ENCODE measurements around the gene RCHY1. TPM values are rescaled to one million over a fixed set of nuclear protein-coding genes. Genes with fewer than 3 reads are reported as not detected.

Gene RCHY1
- total RNA-seq, 4 donors from 2014 or later, result 11.2 to 29.5 (median 22.6) TPM

DNA sequence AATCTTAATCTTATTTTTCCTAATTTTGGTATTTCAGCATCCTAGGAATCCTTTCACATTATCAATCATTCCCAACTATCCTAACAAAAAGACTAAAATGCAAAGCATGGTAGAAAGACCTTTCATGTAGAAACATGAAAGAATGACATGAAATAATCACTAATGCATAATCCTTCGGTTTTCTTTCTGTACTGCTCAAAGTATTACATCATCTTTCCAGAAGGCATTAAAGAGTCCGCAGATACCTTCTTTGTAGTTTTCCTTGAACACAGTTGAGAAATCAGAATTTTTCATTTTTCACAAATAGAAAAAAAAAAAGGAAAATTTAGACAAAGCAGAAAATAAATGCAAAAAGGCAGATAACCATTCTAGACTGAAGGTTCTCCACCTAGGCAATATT lies 11.5 kb downstream of the RCHY1 start:
- DNase-seq (ENCODE audit: low spot score in 2 of 2), result no peak
- TF ChIP-seq POLR2A (IDR thresholded peaks at IDR 0.05), result no peak
- no peak for TF ChIP-seq EP300 (IDR thresholded peaks at IDR 0.05)
- Histone ChIP-seq H3K4me3 (no peak overlapping the region), H3K36me3 (peaks cover 0 to 65% (median 0%) of the 10 kb centered on the region in 3 donors), H3K27me3 (no peaks in the 10 kb centered on the region), H3K4me1 (no peaks in the 10 kb centered on the region), H3K27ac (no peak overlapping the region), H3K9me3 (no peaks in the 10 kb centered on the region)
- WGBS, 2 donors, result 91% methylated on average over 2 of the region's 2 CpGs

DNA sequence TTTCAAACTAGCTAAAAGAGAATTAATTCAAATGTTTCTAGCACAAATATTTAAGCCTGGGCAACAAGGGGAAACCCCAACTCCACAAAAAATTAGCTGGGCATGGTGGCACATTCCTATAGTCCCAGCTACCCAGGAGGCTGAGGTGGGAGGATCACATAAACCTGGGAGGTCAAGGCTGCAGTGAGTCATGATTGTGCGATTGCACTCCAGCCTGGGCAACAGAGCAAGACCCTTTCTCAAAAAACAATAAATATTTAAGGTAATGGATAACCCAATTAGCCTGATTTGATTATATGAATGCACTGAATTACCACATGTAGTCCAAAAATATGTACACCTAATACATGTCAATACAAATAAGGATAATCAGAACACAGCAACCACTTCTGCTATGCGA lies 14.3 kb downstream of the RCHY1 start:
- 96 to 99% methylated on average over 2 of the region's 2 CpGs for WGBS, 2 donors
- no peak for TF ChIP-seq EP300 (IDR thresholded peaks at IDR 0.05)
- TF ChIP-seq, protein P1, sequence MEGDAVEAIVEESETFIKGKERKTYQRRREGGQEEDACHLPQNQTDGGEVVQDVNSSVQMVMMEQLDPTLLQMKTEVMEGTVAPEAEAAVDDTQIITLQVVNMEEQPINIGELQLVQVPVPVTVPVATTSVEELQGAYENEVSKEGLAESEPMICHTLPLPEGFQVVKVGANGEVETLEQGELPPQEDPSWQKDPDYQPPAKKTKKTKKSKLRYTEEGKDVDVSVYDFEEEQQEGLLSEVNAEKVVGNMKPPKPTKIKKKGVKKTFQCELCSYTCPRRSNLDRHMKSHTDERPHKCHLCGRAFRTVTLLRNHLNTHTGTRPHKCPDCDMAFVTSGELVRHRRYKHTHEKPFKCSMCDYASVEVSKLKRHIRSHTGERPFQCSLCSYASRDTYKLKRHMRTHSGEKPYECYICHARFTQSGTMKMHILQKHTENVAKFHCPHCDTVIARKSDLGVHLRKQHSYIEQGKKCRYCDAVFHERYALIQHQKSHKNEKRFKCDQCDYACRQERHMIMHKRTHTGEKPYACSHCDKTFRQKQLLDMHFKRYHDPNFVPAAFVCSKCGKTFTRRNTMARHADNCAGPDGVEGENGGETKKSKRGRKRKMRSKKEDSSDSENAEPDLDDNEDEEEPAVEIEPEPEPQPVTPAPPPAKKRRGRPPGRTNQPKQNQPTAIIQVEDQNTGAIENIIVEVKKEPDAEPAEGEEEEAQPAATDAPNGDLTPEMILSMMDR (IDR thresholded peaks at IDR 0.05), result no peak
- TF ChIP-seq POLR2A (IDR thresholded peaks at IDR 0.05), result no peak
- DNase-seq (ENCODE audit: low spot score in 2 of 2), result no peak
- Histone ChIP-seq H3K4me3 (no peak overlapping the region), H3K27ac (no peak overlapping the region), H3K9me3 (no peaks in the 10 kb centered on the region), H3K36me3 (peaks cover 0 to 69% (median 0%) of the 10 kb centered on the region in 3 donors), H3K4me1 (peaks cover 0 to 8% (median 0%) of the 10 kb centered on the region in 4 donors), H3K27me3 (no peaks in the 10 kb centered on the region)

DNA sequence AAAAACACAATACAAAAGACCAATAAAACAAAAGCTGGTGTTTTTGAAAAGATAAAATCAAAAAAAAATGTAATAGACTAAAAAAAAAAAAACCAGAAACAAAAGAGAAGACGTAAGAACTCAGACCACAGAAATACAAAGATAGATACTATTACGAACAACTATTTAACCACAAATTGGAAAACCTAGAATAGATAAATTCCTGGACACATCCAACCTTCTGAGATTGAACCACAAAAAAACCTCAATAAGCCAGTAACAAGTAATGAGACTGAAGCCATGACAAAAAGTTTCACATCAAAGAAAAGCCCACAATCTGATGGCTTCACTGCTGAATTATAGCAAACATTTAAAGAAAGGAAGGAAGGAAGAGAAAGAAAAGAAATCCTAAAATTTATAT lies 16.2 kb downstream of the RCHY1 start:
- no peaks in the 10 kb centered on the region for H3K9me3 ChIP-seq
- DNase-seq (ENCODE audit: low spot score in 2 of 2), result no peak
- 83 to 91% methylated on average over 2 of the region's 2 CpGs for WGBS, 2 donors
- peaks cover 0 to 56% (median 0%) of the 10 kb centered on the region in 3 donors for H3K36me3 ChIP-seq
- H3K4me1 ChIP-seq, result peaks cover 0 to 19% (median 0%) of the 10 kb centered on the region in 4 donors
- no peak overlapping the region for H3K4me3 ChIP-seq
- no peak overlapping the region for H3K27ac ChIP-seq
- no peaks in the 10 kb centered on the region for H3K27me3 ChIP-seq
- TF ChIP-seq, protein P1 (IDR thresholded peaks at IDR 0.05), result no peak
- TF ChIP-seq POLR2A (IDR thresholded peaks at IDR 0.05) (no peak), EP300 (IDR thresholded peaks at IDR 0.05) (no peak)

DNA sequence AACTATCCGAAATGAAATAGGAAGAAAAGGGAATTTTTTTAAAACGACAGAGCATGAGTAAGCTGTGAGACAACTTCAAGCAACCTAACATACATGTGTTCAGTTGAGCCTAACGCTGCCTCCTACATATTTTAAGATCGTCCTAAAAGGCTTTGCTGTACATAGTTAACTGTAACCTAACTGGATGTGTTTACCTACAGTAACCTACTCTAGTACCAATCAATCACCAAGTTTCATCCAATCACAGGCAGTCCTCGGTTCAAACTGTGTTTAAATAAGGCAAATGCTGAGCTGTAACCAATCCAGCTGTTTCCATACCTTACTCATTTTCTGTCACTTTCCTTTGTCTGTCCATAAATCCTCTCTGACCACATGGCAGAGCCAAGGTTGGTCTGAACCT lies 17.1 kb downstream of the RCHY1 start:
- no peak overlapping the region for H3K4me3 ChIP-seq
- H3K27me3 ChIP-seq, result no peaks in the 10 kb centered on the region
- DNase-seq (ENCODE audit: low spot score in 2 of 2), result no peak
- H3K4me1 ChIP-seq, result peaks cover 0 to 19% (median 0%) of the 10 kb centered on the region in 4 donors
- no peak overlapping the region for H3K27ac ChIP-seq
- 78 to 85% methylated on average over 5 of the region's 5 CpGs for WGBS, 2 donors
- H3K9me3 ChIP-seq, result no peaks in the 10 kb centered on the region
- TF ChIP-seq, protein P1 (IDR thresholded peaks at IDR 0.05), result no peak
- TF ChIP-seq POLR2A (IDR thresholded peaks at IDR 0.05) (no peak), EP300 (IDR thresholded peaks at IDR 0.05) (no peak)
- H3K36me3 ChIP-seq, result peaks cover 0 to 47% (median 0%) of the 10 kb centered on the region in 3 donors

DNA sequence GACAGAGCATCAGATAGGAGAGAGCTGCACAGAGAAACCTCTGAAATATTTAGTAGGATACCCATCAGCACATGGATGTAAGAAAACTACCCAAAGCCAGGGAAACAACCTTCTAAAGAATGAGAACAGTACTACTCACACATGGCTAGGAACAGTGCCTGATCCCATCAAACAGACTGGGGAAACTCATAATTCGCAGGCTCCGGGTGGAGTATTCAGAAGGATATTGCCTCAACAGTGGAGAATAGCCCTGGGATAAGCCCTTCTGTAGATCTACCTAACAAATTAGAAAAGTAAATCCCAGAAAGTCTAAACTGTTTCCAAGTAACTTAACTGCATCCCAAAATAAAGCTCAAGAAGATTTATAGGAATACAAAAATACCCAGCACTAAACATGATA lies 17.8 kb downstream of the RCHY1 start:
- H3K4me1 ChIP-seq, result peaks cover 0 to 19% (median 0%) of the 10 kb centered on the region in 4 donors
- H3K36me3 ChIP-seq, result peaks cover 0 to 45% (median 0%) of the 10 kb centered on the region in 3 donors
- TF ChIP-seq POLR2A (IDR thresholded peaks at IDR 0.05), result no peak
- TF ChIP-seq, protein P1 (IDR thresholded peaks at IDR 0.05), result no peak
- no peak for TF ChIP-seq EP300 (IDR thresholded peaks at IDR 0.05)
- no peak overlapping the region for H3K27ac ChIP-seq
- no peak for DNase-seq (ENCODE audit: low spot score in 2 of 2)
- H3K27me3 ChIP-seq, result no peaks in the 10 kb centered on the region
- no peaks in the 10 kb centered on the region for H3K9me3 ChIP-seq
- 91 to 98% methylated on average over 2 of the region's 2 CpGs for WGBS, 2 donors
- no peak overlapping the region for H3K4me3 ChIP-seq

DNA sequence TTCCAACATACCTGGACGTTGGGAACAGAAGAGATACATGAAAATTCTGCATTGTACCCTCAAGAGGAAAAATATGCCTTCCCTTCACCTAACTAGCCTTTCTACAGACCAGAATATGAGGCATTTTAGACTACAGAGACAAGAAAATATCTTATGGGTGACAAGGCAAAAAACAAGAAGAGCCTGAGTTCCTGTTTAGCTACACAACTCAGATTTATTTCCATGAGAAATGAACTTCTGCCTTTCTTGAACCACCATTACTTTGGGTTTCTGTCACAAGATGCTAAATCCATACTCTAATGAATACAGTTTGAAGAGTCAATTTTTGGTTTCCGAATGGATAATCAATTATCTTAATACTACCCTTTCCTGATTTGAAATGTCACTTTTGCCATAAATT lies 18.7 kb downstream of the RCHY1 start:
- Histone ChIP-seq H3K4me1 (peaks cover 0 to 19% (median 0%) of the 10 kb centered on the region in 4 donors), H3K36me3 (peaks cover 0 to 50% (median under 1%) of the 10 kb centered on the region in 3 donors), H3K4me3 (no peak overlapping the region), H3K9me3 (no peaks in the 10 kb centered on the region), H3K27me3 (no peaks in the 10 kb centered on the region), H3K27ac (no peak overlapping the region)
- no peak for DNase-seq (ENCODE audit: low spot score in 2 of 2)
- 85 to 94% methylated on average over 2 of the region's 2 CpGs for WGBS, 2 donors
- TF ChIP-seq POLR2A (IDR thresholded peaks at IDR 0.05), result no peak
- TF ChIP-seq, protein P1 (IDR thresholded peaks at IDR 0.05), result no peak
